ENCODE measurements around the gene IDNK.
A peak's percentile ranks its signal among the peaks of the same experiment; 100 is the strongest.

The IDNK gene

GRCh38 chr9:83636813-83637212 lies 13.9 kb downstream of the IDNK start:
- DNase-seq: no peak

DNA sequence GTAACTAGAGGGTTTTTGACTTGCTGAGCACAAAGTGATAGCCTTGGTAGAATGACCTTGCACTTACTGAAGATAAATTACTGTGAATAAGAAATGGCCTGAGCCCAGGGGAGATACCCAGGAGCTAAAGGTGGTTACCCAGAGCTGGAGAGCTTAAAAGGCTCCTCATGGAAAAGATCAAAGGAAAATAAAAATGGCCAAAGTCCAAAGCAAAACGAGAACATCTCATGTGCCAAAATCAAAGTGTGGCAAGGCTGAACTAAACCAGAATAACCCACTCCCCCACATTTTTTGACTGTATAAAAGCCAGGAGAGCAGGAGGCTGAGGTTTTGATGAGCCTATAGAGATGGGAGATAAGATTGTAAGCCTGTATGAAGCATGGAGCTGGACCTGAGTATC lies 14.4 kb downstream of the IDNK start:
- DNase-seq: no peak

DNA sequence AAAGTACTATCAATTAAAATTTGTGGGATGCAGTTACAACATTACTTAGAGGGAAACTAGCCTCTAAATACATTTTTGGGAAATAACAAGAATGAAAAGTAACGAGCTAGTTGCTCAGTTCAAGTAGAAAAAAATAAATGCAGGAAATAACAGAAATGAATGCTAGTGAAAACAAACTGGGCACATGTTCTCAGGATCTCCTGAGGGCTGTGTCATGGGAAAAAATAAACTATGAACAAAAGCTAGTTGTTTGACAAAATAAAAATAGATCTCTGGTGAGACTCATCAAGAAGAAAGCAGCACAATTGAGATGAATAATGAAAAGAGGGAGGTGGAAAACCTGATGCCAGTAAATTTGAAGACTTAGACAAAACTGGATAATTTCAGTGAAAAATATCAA lies 16.3 kb downstream of the IDNK start:
- no peak for DNase-seq

DNA sequence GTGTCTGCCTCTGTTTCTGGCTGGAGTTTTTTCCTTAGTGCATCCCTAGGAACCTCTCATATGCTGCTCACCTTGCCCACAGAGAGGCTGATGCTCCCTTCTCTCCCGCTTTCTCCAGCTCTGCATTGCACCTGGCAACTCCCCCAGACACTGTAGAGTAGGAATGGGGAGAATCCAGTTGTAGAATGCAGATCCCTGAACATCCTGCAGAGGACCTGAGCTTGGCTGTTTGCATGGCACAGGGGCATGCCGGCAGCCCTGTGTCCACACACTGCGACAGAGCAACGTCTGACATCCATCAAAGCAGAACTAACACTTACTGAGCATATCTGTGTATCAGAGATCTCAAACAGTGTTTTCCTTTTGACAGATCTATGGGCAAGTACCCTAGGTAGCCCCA lies 19.9 kb downstream of the IDNK start:
- DNase-seq: no peak

DNA sequence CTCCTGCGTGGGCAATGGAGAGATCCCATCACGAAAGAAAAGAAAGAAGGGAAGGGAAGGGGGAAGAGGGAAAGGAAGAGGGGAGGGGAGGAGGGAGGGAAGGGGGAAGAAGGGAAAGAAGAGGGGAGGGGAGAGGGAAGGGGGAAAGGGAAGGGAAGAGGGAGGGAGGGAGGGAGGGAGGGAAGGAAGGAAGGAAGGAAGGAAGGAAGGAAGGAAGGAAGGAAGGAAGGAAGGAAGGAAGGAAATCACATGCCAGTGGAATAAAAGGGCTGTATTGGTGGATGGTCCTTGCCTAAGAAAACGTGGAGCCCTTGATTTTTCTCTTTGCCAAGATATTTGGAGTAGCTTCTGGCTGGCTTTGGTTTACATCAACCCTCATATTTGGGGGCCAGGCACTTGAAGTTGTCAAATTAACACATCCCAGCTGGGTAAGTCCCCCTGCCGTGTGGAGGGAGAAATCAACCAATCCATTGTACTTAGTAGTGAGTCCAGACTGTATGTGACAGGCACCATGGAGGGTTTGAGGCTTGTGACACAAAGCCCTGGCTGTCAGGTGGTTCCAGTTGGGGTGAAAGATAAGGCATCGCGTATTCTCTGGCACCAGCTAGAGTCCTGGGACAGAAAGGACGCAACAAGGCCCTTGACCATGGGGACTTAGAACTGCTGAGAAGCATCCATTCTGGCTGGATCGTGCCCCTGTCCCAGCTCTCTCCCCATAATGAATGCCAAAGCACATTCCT lies 23.7 kb downstream of the IDNK start:
- DNase-seq: no peak

- peak; percentile 63 for DNase-seq
Observed at GRCh38 chr9:83649080-83649479, 26.1 kb downstream of the IDNK start.

DNA sequence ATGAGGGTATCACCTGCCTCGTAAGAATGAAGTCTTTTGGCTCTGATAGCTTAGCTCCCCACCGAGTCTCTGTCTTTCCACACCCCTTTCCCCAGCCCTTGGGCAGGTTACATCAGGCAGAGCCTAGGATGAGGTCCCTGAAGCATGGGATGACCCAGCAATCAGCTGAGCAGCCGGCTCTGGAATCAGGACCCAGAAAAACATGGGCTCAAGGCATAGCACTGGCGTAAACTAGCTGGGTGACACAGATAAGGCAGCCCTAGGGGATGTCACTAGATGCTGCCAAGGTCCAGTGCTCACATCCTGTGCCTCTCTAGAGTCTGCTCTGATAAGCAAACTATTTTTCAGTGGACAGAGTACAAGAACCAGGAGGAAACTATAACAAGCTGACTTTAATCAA lies 26.6 kb downstream of the IDNK start:
- DNase-seq: no peak

- no peak for DNase-seq
Observed at GRCh38 chr9:83651558-83651957, 28.6 kb downstream of the IDNK start.

- no peak for DNase-seq
Observed at GRCh38 chr9:83652433-83652832, 29.5 kb downstream of the IDNK start.

- no peak for DNase-seq
Observed at GRCh38 chr9:83655433-83655832, 32.5 kb downstream of the IDNK start.

- no peak for DNase-seq
Observed at GRCh38 chr9:83656032-83656680, 33.2 kb downstream of the IDNK start.

GRCh38 chr9:83656952-83657351 lies 34.0 kb downstream of the IDNK start:
- no peak for DNase-seq

GRCh38 chr9:83662933-83663332 lies 40.0 kb downstream of the IDNK start:
- DNase-seq: no peak

GRCh38 chr9:83665580-83666200 lies 42.7 kb downstream of the IDNK start:
- DNase-seq: no peak

DNA sequence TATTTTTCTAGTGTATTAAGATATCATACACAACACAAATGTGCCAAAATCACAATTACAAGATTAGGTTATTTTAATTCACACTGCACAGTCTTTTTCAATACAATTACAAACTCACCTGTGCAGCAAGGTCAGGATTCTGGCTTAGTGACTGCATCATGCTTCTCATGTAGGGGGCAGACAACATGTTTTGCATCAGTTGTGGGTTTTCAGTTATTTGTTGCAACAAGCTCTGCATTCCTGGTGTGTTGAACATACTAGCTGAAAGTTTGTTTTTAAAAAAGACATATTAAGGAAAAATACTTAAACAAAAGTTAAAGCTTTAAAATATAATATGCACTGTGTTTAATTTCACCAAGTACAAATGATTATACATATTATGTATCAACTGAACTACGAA lies 46.1 kb downstream of the IDNK start:
- no peak for DNase-seq

DNA sequence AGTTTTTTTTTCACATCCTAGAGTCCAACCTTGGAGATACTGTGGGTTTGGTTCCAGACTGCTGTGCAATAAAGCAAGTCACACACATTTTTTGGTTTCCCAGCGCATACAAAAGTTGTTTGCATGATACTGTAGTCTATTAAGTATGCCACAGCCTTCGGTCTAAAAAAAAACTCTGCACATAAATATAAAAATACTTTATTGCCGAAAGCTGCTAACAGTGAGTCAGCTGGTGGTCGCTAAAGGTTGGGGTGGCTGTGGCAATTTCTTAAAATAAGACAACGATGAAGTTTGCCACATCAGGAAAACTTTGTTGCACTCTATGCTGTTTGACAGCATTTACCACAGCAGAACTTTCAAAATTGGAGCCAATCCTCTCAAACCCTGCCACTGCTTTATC lies 47.4 kb downstream of the IDNK start:
- DNase-seq: no peak

- DNase-seq: no peak
Observed at GRCh38 chr9:83671451-83671850, 48.5 kb downstream of the IDNK start.

DNA sequence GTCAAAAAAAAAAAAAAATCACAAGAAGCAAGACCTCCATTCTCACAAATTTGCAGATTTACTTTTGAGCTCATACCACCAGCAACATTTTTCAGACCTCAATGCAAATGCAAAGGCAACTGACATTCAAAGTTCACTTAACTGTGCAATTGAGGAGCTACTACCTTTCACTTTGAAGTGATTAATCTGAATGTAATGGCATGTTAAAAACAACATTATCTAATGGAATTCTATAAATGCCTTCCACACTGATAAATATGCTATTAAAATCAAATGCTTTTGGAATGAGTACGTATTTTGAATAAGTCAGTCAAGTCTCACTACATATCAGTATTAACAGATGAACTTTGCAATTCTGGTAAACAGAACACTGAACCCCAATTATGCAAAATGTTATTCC lies 52.5 kb downstream of the IDNK start:
- DNase-seq: no peak

GRCh38 chr9:83677596-83677995 lies 54.7 kb downstream of the IDNK start:
- DNase-seq: no peak

DNA sequence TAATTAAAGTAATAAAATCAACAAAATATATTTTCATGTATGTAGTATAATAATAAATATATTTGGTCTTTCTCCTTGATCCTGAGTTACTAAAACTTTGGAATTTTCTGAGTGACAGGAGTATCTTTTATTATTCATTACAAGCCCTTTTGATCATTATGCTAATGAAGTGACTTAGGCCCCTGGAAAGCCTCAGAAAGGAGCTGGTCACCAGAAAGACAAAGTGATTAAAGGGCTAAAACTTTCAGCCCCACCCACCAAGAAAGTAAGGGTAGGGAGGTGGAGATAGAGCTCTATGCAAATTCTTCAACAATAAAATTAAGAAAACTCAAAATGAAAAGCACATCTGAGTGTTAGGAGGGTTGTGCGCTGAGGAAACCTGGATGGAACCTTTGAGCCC lies 57.3 kb downstream of the IDNK start:
- no peak for DNase-seq

DNA sequence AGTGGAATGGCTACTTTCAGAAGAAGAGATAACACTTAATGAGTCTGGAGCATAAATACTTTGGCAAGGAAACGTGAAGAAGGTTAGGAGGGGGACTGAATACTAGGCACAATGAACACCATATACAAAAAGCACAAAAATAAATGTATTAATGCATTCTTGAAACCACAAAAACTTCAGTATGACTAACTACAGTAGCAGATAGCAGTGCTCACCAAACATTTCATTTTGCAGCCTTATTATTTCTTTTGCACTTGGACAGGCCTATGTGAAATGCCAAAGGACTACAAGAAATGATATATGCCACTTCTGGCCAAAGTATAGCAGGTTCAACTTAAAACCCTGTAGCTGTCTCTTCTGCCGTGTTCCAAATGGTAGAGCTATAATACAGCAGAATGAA lies 58.5 kb downstream of the IDNK start:
- DNase-seq: no peak

GRCh38 chr9:83688921-83689320 lies 66.0 kb downstream of the IDNK start:
- no peak for DNase-seq

DNA sequence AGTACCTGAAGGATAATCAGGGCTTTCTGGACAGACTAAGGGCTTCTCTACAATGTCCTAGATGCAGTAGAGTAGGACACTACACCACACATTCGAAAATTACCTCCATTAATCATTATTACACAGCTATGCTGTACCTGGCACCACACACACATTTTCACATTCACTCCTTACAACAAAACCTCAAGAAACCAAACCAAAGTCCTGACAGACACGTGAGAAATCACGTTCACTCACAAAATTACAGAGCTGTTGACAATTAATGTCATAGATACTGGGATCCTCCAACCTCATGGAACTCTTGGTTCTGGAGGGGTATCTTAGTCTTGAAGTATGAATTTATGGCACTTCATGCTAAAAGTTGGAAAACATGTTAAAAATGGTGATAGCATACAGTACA lies 68.5 kb downstream of the IDNK start:
- no peak for DNase-seq
